ENCODE results near the gene A3GALT2.
A peak's percentile ranks its signal among the peaks of the same experiment; 100 is the strongest.

A3GALT2 gene

GRCh38 chr1:33349778-33350610, 29.1 kb upstream of the A3GALT2 start:
- DNase-seq, result peak; percentile 46 to 80

- no peak for DNase-seq
These were observed 28.3 kb upstream of the A3GALT2 start for GRCh38 chr1:33349081-33349759.

DNA sequence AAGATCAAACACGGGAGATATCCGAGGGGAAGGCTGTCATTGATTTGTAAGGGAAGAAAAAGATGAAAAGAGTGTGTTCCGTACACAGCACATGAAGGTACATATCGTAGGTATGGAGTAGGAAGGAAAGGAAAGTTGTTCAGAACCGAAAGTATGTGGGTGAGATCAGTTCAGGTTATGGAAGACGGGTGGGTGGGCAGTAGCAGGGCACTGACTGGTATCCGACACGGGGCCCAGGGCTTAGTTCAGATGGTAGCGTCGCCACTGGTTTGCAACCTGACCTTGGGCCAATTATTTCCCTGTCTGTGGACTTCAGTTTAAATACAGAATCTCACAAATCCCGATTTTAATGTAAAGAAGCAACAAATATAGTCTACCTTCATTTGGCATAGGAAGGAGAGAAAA, 27.8 kb upstream of the A3GALT2 start:
- no peak for DNase-seq

- no peak for DNase-seq
These were observed 27.3 kb upstream of the A3GALT2 start for GRCh38 chr1:33348194-33348593.

GRCh38 chr1:33347650-33347992, 26.7 kb upstream of the A3GALT2 start:
- no peak for DNase-seq

DNA sequence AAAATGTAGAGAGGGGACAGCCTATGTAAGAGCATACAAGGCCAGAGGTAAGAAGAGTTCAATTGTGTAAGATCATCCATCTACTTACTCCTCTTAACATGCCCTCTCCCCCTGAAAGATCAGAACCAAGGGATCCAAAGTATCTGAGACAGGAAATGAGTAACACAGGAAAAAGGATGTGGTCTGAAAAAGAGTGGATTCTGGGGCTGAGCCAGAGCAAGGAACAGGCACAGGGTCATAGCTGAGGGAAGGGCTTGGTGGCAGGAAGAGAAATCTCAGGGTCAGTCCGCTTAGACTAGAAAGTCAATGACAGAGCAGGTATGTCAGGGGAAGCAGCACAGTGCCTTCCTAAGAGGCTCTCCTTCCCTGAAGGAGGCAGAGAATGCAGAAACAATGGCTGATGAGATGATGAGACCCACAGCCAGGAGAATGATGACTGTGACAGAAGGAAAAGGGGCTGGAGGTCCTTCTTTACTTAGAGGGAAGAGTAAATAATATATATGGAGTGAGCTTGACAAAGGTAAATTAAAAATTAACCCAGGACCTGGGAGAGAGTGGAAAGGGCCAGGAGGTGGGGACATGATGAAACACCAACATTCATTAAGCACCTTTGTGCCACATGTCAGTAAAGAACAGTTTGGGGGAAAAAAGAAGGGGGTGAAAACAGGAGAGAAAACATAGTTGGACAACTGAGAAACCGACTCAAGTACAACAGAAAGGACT, 26.2 kb upstream of the A3GALT2 start:
- no peak for DNase-seq

DNA sequence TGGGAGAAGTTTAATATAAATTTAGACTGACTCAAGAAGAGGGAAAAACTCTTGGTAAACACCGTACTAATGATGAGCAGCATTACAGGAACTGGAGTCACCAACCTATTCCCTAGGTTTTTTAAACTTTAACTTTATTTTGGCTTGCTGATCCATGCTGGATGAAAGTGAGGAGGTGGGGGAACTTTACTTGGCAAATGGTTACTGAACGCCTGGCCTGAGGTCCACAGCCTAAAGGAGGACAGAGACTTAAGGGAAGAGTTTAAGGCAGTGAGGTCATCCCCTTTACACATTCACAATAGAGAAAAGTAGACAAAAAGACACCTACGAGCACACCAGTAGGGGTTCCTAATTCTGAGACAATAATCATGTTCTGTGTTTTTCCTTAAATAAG, 25.6 kb upstream of the A3GALT2 start:
- no peak for DNase-seq

DNA sequence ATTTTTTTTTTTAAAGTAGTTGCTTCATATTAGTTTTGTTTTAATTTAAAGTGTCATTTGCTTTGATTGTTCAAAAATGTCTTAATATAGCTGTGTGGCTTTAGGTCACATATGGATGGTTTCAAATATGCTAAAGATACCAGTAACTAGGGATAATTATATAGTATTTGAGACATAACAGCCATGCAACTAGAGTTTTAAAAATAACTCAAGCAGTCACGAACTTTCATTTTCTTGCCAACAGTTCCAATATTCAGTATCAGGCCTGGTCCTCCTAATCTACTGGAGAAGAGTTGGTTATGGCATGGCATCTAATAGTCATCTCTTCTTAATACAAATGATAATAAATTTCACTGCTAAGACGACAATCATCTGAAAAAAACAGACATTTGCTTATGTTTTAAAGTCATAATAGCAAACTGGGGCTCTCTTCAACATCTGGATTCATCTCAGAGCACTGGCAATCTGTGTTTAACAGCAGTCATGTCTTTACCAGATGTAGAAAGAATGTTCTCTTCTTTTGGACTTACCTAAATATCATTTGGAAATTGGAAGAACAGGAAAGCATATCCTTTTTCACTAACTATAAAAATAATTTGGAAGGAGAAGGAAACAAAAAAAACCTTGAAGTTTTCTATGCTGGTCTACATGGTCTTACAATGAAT, 24.1 kb upstream of the A3GALT2 start:
- no peak for DNase-seq

GRCh38 chr1:33343539-33343938, 22.6 kb upstream of the A3GALT2 start:
- no peak for DNase-seq

- peak; percentile 16 to 70 for DNase-seq
These were observed 21.3 kb upstream of the A3GALT2 start for GRCh38 chr1:33342041-33342723.

DNA sequence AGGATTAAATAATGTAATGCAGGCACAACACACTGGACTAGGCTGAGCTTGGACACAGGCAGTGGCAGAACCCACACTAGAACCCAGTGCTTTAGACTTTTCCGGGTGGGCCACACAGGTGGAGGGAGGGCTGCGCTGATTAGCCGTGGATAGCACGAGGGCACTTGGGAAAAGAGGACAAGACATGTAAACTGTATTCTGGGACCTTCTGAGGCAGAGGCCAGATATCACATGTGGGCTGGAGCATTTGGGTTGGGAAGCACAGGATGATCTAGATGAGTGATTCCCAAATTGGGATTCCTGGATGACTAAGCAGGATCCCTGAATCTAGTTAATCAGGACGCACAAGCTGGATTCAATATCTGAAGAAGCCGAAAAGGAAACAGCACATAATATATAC, 20.3 kb upstream of the A3GALT2 start:
- DNase-seq, result no peak

GRCh38 chr1:33339413-33339812, 18.5 kb upstream of the A3GALT2 start:
- DNase-seq, result no peak

GRCh38 chr1:33338440-33339211, 17.7 kb upstream of the A3GALT2 start:
- DNase-seq, result no peak

GRCh38 chr1:33338048-33338439, 17.1 kb upstream of the A3GALT2 start:
- DNase-seq, result no peak

- DNase-seq, result no peak
These were observed 16.5 kb upstream of the A3GALT2 start for GRCh38 chr1:33337441-33337840.

DNA sequence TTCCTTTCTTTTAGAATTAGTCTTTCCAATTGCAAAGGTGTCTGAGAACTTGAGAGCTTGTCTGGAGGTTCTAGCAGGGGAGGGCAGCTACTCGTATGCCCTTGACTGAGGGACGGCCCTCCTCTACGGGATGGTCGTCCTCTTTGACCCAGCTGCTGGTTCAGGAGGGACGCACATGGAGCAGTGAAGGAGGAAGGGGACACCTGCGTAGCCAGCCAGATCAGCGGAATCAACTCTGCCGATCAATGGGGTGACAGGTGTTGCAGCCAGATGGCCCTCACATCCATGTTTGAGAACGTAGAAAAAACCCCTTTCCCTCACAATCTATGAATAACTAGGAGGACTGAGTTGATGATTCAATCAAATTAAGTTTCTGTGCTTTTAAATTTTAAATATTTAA, 15.7 kb upstream of the A3GALT2 start:
- DNase-seq, result no peak

GRCh38 chr1:33335020-33335419, 14.1 kb upstream of the A3GALT2 start:
- DNase-seq, result no peak

- no peak for DNase-seq
These were observed 13.2 kb upstream of the A3GALT2 start for GRCh38 chr1:33334081-33334552.

- DNase-seq, result no peak
These were observed 12.0 kb upstream of the A3GALT2 start for GRCh38 chr1:33332881-33333280.

- no peak for DNase-seq
These were observed 11.5 kb upstream of the A3GALT2 start for GRCh38 chr1:33332357-33332789.

DNA sequence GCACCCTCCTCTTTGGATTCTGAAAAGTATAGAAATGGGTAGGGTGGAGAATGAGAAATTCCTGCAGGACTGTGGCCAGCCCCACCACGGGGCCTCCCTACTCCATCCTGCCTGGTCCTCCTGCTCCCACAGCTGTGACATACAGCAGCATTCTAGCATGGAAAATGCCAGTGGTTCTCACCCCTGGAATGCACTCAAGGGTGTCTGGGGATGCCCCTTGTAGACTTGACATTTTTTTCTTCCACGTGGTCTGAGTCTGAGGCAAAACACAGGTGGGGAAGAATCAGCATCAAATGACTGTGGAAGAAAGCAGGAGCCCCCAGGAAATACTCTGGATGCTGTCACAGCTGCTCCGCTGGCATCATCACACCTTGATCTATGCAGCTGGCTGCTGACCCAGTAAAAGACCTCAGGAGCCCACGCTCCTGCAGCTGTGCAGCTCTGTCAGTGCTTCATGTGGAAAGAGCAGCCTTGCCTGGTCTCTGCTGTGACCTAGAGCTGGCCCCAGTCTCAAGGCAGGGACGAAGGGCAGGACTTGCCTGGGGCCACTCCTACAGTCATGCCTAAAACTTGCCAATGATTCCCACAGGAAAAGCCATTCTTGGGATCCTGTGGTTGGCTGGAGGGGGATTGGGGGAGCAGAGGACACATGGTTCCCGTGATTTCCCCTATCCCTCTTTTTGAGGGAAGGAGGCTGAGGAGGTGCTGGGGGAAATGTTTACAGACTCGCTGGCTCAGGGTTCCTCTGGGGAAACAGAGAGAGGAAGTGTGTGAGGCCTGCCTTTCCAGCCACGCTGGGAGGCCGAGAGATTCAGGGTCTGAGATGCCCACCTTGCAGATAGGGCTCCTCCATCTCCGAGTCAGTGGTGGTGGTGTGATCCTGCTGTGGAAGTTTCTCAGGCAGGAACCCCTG, 10.8 kb upstream of the A3GALT2 start:
- DNase-seq, result no peak
